MM.1S (cell line): ENCODE measurements around the gene NCOA3.

Experiments
- DNase-seq: peaks from one replicate; pipeline ENCODE4 v3.0.0-alpha.2; 2015
- H2AFZ ChIP-seq: fragments of 300-600 bp; sonication (generic); 2 replicates; pipeline ENCODE4 v1.6.0; 2016; ENCODE audit warnings: antibody characterized with exemption, low read length
- H3F3A ChIP-seq: fragments of 300-600 bp; sonication (generic); 2 replicates; pipeline ENCODE4 v1.6.1; 2016; ENCODE audit warnings: mild to moderate bottlenecking, antibody characterized with exemption, low read length, moderate library complexity, mixed read lengths; ENCODE audit not compliant: insufficient read depth
- H3K27ac ChIP-seq: fragments of 300-600 bp; sonication (generic); 2 replicates; pipeline ENCODE4 v1.5.1; 2016; ENCODE audit warnings: mild to moderate bottlenecking, low read length
- H3K27me3 ChIP-seq: fragments of 300-600 bp; sonication (generic); replicated peaks from 2 replicates; pipeline ENCODE4 v1.6.0; 2016; ENCODE audit warnings: low read length; ENCODE audit not compliant: insufficient read depth
- H3K36me3 ChIP-seq: fragments of 300-600 bp; sonication (generic); replicated peaks from 2 replicates; pipeline ENCODE4 v1.6.1; 2016; ENCODE audit warnings: mild to moderate bottlenecking, low read length, mixed read lengths; ENCODE audit not compliant: insufficient read depth
- H3K4me1 ChIP-seq: fragments of 300-600 bp; sonication (generic); 2 replicates; pipeline ENCODE4 v1.6.1; 2016; ENCODE audit warnings: low read length, mixed read lengths
- H3K4me2 ChIP-seq: fragments of 300-600 bp; sonication (generic); 2 replicates; pipeline ENCODE4 v1.6.0; 2016; ENCODE audit warnings: low read depth, low read length
- H3K4me3 ChIP-seq: fragments of 300-600 bp; sonication (generic); 2 replicates; pipeline ENCODE4 v1.5.1; 2016; ENCODE audit warnings: low read length, mixed read lengths
- H3K79me2 ChIP-seq: fragments of 300-600 bp; sonication (generic); 2 replicates; pipeline ENCODE4 v1.6.1; 2016; ENCODE audit warnings: mixed run types, low read length, mixed read lengths
- H3K9ac ChIP-seq: fragments of 300-600 bp; sonication (generic); 2 replicates; pipeline ENCODE4 v1.6.1; 2016; ENCODE audit warnings: low read length, mixed read lengths
- H3K9me2 ChIP-seq: fragments of 300-600 bp; sonication (generic); replicated peaks from 2 replicates; pipeline ENCODE4 v1.6.1; 2016; ENCODE audit warnings: mild to moderate bottlenecking, low read length, mixed read lengths; ENCODE audit not compliant: insufficient read depth
- H3K9me3 ChIP-seq: fragments of 300-600 bp; sonication (generic); replicated peaks from 2 replicates; pipeline ENCODE4 v1.6.1; 2016; ENCODE audit warnings: mild to moderate bottlenecking, low read length, mixed read lengths; ENCODE audit not compliant: insufficient read depth
- H4K20me1 ChIP-seq: fragments of 300-600 bp; sonication (generic); 2 replicates; pipeline ENCODE4 v1.6.1; 2016; ENCODE audit warnings: mild to moderate bottlenecking, low read length, moderate library complexity, mixed read lengths; ENCODE audit not compliant: insufficient read depth
- CTCF ChIP-seq: fragments of 300-600 bp; sonication (generic); IDR thresholded peaks from 2 replicates; pipeline ENCODE4 v1.5.1; 2016; ENCODE audit warnings: antibody characterized with exemption, low read length, mixed read lengths
- EZH2 ChIP-seq: fragments of 300-600 bp; sonication (generic); optimal IDR thresholded peaks from 2 replicates; pipeline ENCODE3; 2017; ENCODE audit warnings: low read depth, mild to moderate bottlenecking, antibody characterized with exemption, low read length, mixed read lengths
- EZH2phosphoT487 ChIP-seq: fragments of 300-600 bp; sonication (generic); IDR thresholded peaks from 2 replicates; pipeline ENCODE4 v1.6.1; 2018; ENCODE audit warnings: antibody characterized with exemption, low read length

Gene NCOA3

DNA sequence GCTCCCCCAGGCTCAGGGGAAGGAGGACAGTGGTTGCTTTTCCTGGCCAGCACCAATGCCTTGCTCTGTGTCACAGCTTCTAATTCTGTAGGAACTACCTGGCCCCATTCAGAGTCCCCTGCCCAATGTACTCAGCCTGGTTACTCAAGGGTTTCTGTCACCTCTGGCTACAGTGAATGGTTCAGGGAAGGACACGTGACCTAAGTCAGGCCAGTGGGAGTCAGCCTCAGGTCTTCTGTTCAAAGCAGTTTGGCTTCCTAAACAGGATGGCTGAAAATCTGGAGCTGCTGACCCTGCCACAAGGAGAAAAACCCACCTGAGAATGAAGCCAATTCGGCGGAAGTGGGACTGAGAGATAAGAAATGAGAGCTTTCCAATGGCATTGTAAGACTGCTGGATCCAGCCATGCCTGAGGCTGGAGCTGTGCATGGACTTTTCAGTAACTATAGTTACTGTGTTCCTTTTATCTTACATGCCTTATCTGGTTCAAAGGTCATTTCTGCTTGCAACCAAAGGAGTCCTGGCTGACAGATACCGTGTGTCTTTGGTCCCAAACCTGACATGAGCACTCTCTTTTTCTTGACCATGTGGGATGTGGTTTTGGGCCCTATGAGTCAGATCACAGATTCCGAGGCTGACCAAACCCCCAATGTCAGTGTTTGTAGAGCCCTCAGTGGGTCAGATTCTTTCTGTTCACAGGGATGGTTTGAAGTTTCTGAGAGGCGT, 179.3 kb downstream of the NCOA3 start:
- no peaks in the 10 kb centered on the region for H4K20me1 ChIP-seq
- H3K9me3 ChIP-seq = no peaks in the 10 kb centered on the region
- DNase-seq = no peak
- H3K27ac ChIP-seq = no peak overlapping the region
- H3K79me2 ChIP-seq = no peaks in the 10 kb centered on the region
- no peaks in the 10 kb centered on the region; the same call in none of the 2 replicates for H3K36me3 ChIP-seq
- no peak overlapping the region for H2AFZ ChIP-seq
- H3K27me3 ChIP-seq = no peaks in the 10 kb centered on the region
- no peak overlapping the region for H3K4me3 ChIP-seq
- TF ChIP-seq CTCF (no peak), EZH2phosphoT487 (no peak), EZH2 (no peak)
- H3K9me2 ChIP-seq = no peaks in the 10 kb centered on the region
- H3K4me2 ChIP-seq = no peak overlapping the region
- H3K4me1 ChIP-seq = no peaks in the 10 kb centered on the region
- H3K9ac ChIP-seq = no peak overlapping the region
- no peaks in the 10 kb centered on the region for H3F3A ChIP-seq

DNA sequence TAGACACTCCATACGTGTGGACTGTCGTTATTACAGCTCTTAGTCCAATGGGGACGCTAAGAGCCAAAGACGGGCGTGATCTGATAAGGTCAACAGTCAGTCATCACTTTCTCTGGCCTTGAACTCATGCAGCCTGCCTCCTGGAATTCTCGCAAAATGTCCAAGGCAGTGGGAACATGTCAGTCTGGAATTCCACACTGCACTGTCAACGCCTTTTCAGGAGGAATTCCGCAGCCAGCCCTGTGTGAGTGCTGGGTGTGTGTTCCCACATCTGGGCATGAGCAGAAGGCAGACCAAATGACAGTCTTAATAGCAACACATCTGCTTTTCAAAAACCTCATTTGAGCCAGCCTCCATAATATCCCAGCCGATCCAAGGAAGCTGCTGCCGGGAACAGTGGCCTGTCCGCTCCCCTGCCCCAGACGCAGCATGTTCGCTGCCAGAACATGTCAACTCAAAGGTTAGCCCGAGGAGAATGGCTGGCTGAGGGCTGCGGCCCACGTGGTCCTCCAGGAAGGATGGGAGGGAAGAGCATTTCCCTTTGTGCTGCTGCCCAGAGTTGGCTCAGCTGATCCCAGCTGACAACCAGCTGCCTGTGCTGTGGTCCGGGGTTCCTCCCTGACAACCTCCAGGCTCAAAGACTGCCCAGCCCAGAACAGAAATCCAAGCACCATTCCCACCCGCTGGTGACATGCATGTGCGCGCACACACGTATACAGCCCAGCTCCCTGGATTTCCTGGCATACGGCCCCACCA, 180.5 kb downstream of the NCOA3 start:
- no peaks in the 10 kb centered on the region; the same call in none of the 2 replicates for H3K36me3 ChIP-seq
- no peaks in the 10 kb centered on the region for H3K9me3 ChIP-seq
- no peak overlapping the region for H2AFZ ChIP-seq
- H3K9me2 ChIP-seq = no peaks in the 10 kb centered on the region
- H3K4me3 ChIP-seq = no peak overlapping the region
- no peaks in the 10 kb centered on the region for H3F3A ChIP-seq
- no peak for DNase-seq
- no peaks in the 10 kb centered on the region for H4K20me1 ChIP-seq
- no peaks in the 10 kb centered on the region for H3K4me1 ChIP-seq
- no peak for TF ChIP-seq EZH2
- no peak for TF ChIP-seq EZH2phosphoT487
- TF ChIP-seq CTCF = no peak
- no peak overlapping the region for H3K4me2 ChIP-seq
- no peak overlapping the region for H3K27ac ChIP-seq
- H3K9ac ChIP-seq = no peak overlapping the region
- no peaks in the 10 kb centered on the region for H3K79me2 ChIP-seq
- no peaks in the 10 kb centered on the region for H3K27me3 ChIP-seq

DNA sequence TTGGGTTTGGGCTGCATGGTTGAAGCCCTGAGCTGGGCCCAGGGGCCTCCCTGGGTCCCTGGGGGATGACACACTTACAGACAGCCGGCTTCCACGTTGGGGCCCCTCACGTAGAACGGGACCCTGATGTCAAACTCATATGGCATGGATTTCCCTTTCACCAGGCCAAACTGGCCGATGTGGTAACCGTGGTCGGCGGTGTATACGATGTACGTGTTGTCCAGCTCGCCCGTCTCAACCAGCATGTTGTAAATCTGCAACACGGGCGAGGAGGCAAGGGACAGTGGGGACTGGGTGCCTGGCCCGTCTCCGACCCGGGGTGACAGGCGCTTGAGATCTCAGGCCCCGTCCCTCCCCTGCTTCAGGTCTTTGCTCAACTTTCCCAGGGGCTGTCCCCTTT, 181.2 kb downstream of the NCOA3 start:
- H3K9me2 ChIP-seq = no peaks in the 10 kb centered on the region
- DNase-seq = no peak
- no peak overlapping the region for H2AFZ ChIP-seq
- no peaks in the 10 kb centered on the region for H3K79me2 ChIP-seq
- no peaks in the 10 kb centered on the region for H4K20me1 ChIP-seq
- no peak overlapping the region for H3K4me2 ChIP-seq
- TF ChIP-seq CTCF = no peak
- no peak overlapping the region for H3K4me3 ChIP-seq
- H3K27me3 ChIP-seq = no peaks in the 10 kb centered on the region
- H3K9ac ChIP-seq = no peak overlapping the region
- no peaks in the 10 kb centered on the region for H3F3A ChIP-seq
- no peak overlapping the region for H3K27ac ChIP-seq
- H3K36me3 ChIP-seq = peaks cover 3% of the 10 kb centered on the region
- H3K9me3 ChIP-seq = no peaks in the 10 kb centered on the region
- no peaks in the 10 kb centered on the region for H3K4me1 ChIP-seq
